CD4-positive, alpha-beta T cell treated with Interleukin-10 for 1 hour (primary cell): ENCODE data around the gene ADAMTS9.

ENCODE experiments used
- DNase-seq: peaks from one replicate; pipeline ENCODE4 v3.0.0-alpha.2; 2020

ADAMTS9 gene

GRCh38 chr3:64684715-64685261 lies 3.0 kb downstream of the ADAMTS9 start:
- DNase-seq: no peak

DNA sequence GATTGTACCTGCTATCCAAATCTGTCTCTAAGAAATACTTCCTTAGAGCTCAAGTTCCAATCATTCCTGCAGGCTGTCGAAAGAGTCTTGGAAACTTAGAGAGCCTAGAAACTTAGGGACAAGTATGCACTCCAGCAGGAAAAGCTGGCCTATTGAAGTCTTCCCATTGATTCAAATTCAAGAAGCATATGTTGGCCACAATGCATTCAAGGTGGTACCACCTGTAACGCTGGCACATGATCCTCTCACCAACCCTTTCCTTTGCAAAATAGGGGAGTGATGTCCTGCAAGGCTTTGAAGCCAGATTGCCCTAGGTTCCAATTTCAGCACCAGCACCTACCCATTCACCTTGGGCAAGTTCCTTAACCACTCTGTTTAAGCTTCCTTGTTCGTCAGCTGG lies 6.0 kb downstream of the ADAMTS9 start:
- DNase-seq: no peak

DNA sequence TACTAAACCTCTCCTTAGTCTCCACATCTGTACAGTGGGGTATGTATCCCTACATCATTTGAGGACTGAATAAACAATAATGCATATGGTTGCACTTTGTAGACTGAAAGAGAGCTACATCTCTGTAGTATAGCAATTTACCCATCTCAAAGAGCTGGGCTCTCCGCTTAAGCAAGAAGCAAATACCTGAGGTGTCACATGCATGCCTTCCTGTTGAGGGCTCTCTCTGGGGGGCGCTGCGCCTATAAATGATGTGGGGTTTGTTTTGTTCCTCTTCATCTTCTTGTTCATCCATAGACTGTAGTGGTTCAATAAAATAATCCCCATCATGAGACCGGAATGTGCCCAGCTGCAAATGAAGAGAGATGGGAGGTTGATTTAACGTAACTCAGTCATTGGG lies 6.8 kb downstream of the ADAMTS9 start:
- DNase-seq: no peak

GRCh38 chr3:64680334-64680733 lies 7.5 kb downstream of the ADAMTS9 start:
- DNase-seq: no peak

DNA sequence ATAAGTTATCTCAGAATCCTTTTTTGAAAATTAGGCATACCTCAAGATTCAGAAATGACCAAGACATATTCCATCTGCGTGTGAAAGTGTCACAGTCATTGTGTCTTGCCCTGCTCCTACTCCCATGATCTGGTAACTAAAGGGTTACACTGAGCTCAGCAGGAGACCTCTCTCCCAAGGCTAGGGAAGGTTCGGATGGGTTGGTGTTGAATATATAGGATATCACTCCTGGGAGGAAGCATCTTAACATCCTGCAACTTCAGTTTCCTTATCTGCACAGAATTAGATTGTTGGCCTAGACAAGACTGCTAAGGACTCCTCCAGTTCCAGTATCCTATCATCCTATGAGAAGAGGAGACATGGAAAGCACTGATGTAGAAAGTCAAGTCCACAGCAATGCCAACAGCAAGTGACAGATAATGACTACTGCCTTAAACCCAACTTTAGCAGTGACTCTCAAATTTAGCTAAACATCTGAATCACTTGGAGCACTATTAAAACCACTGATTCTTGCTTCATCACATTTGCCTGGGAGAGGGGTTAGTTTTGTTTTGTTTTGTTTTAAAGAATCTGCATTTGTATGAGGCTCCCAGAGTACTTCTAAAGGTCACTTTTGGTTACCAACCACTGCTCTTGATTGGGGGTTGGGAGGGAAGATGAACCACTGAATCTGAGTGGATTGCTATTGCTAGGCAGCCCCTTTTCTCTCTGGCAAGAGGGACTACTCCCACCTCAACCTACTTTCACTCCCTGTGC lies 9.7 kb downstream of the ADAMTS9 start:
- DNase-seq: no peak

- no peak for DNase-seq
Measured at GRCh38 chr3:64676831-64677230, 11.0 kb downstream of the ADAMTS9 start.

DNA sequence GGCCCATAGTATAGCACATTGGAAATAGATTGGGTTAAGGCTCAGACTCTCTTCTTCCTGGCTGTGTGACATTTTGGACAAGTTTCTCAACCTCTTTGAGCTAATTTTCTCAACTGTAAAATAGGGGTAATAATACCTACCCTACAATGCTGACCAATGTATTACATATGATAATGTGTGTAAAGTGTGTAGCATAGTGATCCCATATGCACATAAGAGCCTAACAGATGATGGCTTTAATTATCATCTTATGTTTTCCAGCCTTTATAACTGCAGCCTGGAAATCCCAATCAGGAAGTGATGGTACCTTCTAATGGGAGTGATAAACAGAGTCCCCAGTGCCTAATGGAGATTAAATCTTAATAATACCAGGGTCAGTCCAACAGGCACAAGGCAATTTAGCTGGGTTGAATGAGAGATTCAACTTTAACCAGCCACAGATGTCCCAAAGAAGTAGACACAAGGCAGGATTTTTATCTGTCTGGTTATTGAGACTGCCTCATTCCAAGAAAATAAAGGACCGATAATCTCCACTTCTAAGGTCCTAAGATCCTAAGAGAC lies 12.0 kb downstream of the ADAMTS9 start:
- DNase-seq: no peak

- DNase-seq: no peak
Measured at GRCh38 chr3:64674591-64675076, 13.2 kb downstream of the ADAMTS9 start.

DNA sequence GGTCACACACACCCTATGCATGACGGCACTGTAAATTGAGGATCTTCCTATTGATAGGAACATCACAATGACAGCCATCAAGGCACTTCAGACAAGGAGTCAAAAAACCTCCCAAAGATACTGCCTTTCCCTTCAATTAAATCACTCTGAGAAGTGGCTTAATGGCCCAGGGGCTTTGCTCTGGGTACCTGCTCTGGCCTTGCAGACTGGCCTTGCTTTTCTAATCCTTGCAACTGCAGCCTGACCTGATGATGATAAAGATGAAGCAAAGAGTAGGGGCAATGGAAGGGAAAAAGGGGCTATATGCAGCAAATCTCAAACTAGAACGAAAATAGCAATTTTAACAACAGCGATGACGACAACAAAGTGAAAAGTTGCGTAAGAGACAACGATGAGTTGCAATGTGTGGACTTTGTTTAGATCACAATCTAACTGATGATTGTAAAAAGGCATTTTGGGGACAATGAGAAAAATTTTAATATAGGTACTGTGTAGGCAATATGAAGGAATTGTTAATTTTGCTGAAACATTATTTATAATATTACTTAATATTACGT lies 14.6 kb downstream of the ADAMTS9 start:
- no peak for DNase-seq

DNA sequence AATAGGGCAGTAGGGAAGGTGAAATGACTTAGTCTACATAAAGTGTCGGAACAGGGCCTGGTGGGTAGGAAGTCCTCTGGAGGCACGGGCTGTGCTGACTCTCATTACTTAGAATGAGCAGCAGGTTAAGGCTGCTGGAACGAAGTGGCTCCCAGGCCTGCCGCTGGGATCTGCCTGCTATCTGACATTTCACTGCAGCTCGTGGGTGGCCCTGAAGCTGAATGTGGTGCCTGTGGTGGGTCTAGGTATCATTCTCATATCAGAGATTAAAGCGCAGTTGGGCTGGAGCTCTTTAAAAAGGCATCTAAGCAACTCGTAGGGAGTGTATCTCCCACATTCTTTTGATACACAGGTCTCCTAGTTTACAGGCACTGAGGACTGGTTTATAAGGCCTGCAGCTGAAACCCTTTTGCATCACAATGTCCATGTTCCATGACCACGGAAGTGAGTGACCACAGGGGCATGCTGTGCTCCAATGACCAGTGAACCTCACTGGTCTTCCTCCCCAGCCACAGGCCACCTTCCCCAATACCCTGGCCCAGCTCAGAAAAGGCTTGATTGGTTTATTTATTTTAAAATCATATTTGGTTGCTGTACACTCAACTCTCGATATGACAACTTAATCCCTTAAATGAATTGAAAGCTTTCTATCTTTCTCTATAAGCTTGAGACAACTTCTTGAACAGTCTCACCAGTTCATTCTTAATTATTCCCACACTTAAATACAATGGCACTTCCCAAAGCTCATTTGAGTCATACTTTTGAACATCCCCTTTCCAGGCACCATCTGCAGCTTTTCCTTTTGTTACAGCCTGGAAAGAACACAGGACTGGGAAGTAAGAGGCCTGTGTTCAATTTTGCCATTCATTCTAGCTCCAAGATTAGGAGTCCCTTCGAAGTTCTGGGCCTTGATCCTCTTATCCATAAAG lies 19.0 kb downstream of the ADAMTS9 start:
- no peak for DNase-seq

GRCh38 chr3:64667887-64668581 lies 19.8 kb downstream of the ADAMTS9 start:
- no peak for DNase-seq

- no peak for DNase-seq
Measured at GRCh38 chr3:64667138-64667537, 20.7 kb downstream of the ADAMTS9 start.

- DNase-seq: no peak
Measured at GRCh38 chr3:64666171-64666588, 21.6 kb downstream of the ADAMTS9 start.

- DNase-seq: no peak
Measured at GRCh38 chr3:64664397-64664796, 23.4 kb downstream of the ADAMTS9 start.

- DNase-seq: no peak
Measured at GRCh38 chr3:64659617-64659978, 28.2 kb downstream of the ADAMTS9 start.

- no peak for DNase-seq
Measured at GRCh38 chr3:64658001-64658400, 29.8 kb downstream of the ADAMTS9 start.

GRCh38 chr3:64656544-64656943 lies 31.3 kb downstream of the ADAMTS9 start:
- no peak for DNase-seq

- no peak for DNase-seq
Measured at GRCh38 chr3:64655160-64655559, 32.6 kb downstream of the ADAMTS9 start.

- DNase-seq: no peak
Measured at GRCh38 chr3:64654013-64654412, 33.8 kb downstream of the ADAMTS9 start.

DNA sequence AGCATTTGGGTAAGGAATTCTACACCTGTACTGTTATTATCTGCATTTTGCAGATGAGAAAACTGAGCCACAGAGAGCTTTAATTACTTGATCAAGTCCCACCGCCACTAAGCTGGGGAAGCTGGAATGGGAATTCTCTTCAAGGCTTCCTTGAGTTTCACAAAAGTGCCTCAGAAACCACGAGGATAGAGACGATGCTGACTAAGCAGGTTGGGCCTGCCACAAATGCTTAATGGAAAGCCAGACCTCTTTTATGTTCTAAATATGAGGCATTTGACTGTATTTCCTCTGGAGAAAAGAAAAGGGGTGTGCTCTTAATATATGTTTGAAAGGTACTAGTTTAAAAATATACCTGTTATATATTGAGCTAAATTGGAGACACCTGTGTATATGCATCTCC lies 34.7 kb downstream of the ADAMTS9 start:
- no peak for DNase-seq

- no peak for DNase-seq
Measured at GRCh38 chr3:64651741-64652241, 36.0 kb downstream of the ADAMTS9 start.

DNA sequence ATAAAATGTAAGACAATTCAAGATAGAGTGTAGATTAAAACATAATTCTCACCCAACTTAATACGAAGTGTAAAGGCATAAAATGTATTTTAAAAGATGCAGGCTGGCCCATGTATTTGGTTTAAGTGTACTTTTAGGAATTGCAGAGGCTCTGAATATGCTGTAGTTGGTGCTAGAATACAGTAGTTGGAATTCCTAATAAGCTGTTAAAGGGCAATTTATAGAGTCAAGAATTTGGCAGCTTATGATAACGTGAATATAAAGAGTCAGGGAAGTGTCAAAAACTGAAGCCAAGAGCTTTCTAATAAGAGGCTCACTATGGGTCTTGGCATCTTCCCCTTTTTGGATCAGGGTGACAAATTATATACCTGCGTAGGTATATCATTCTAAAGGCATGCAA lies 36.5 kb downstream of the ADAMTS9 start:
- no peak for DNase-seq
